ENCODE results near the gene CPA1. TPM values are rescaled to one million over a fixed set of nuclear protein-coding genes. Genes with fewer than 3 reads are reported as not detected.

The CPA1 gene
- total RNA-seq, 1 experiment from 2014 or later, result not detected

- Histone ChIP-seq H4K5ac (ENCODE audit: insufficient read length, low read depth, low read length) (no peak overlapping the region), H3K4me2 (ENCODE audit: insufficient read depth, insufficient read length, low read length) (no peak overlapping the region), H2AK5ac (ENCODE audit: insufficient read length, low read length) (no peak overlapping the region), H2BK12ac (ENCODE audit: insufficient read length, low read depth, low read length) (no peak overlapping the region), H3K23ac (ENCODE audit: insufficient read length, low read depth, low read length) (no peak overlapping the region), H4K20me1 (ENCODE audit: control insufficient read depth, insufficient read depth, insufficient read length) (no peaks in the 10 kb centered on the region), H3K9ac (ENCODE audit: extremely low read depth, insufficient read length, low read length) (no peak overlapping the region), H3K27me3 (ENCODE audit: insufficient read depth, low read length) (no peaks in the 10 kb centered on the region), H3K18ac (ENCODE audit: insufficient read length, low read depth, low read length) (no peak overlapping the region), H3K14ac (ENCODE audit: insufficient read depth, low read length) (no peak overlapping the region), H2BK20ac (ENCODE audit: low read depth, low read length, poor library complexity, severe bottlenecking) (no peak overlapping the region), H3K27ac (ENCODE audit: insufficient read length, low read depth, low read length) (no peak overlapping the region), H2AFZ (ENCODE audit: low read length) (no peak overlapping the region), H4K8ac (replicated peaks; ENCODE audit: insufficient read length, low read depth, low read length) (no peak overlapping the region), H3K56ac (ENCODE audit: insufficient read length, low read depth, low read length) (no peak overlapping the region), H3K9me3 (ENCODE audit: control insufficient read depth, low read depth, low read length) (no peaks in the 10 kb centered on the region), H3T11ph (ENCODE audit: low read length) (no peak overlapping the region), H3K79me1 (ENCODE audit: insufficient read depth, low read depth, low read length, poor library complexity, severe bottlenecking) (no peaks in the 10 kb centered on the region), H3K79me2 (ENCODE audit: insufficient read depth, low read length) (no peaks in the 10 kb centered on the region), H4K91ac (ENCODE audit: insufficient read length, low read depth, low read length) (no peak overlapping the region), H3K23me2 (ENCODE audit: insufficient read length, low read depth, low read length, poor library complexity, severe bottlenecking) (no peaks in the 10 kb centered on the region), H3K4me1 (ENCODE audit: insufficient read depth, low read length) (no peaks in the 10 kb centered on the region), H2BK15ac (ENCODE audit: low read depth, low read length) (no peak overlapping the region), H3K4ac (ENCODE audit: low read depth, low read length) (no peak overlapping the region), H2BK5ac (ENCODE audit: insufficient read length, low read length) (no peak overlapping the region), H2BK120ac (ENCODE audit: low read depth, low read length, poor library complexity, severe bottlenecking) (no peak overlapping the region)
- Mint-ChIP-seq H3K27ac (peak overlapping the region in 1 of 3 experiments; percentile 29; a peak in 2 of 7 replicates), H3K9me3 (peaks cover 22 to 25% of the 10 kb centered on the region in 2 experiments), H3K36me3 (ENCODE audit: insufficient read depth in 1 of 3, low read depth in 3 of 3) (peaks cover 13 to 23% (median 18%) of the 10 kb centered on the region in 3 experiments), H3K4me3 (no peak overlapping the region), H3K4me1 (peaks cover 9 to 19% of the 10 kb centered on the region in 2 experiments), H3K27me3 (ENCODE audit: low read depth) (peaks cover 3% of the 10 kb centered on the region; the same call in 1 of the 2 replicates)
- WGBS (ENCODE audit: extremely low coverage, insufficient read length, low lambda C conversion rate), result no CpG with 5 or more reads among the region's 11 CpGs
- DNase-seq, result no peak
- no peak for TF ChIP-seq CTCF (conservative IDR thresholded peaks at IDR 0.05)
Observed at GRCh38 chr7:130372402-130373165, 7.7 kb upstream of the CPA1 start.
